WTC11 (cell line): ENCODE data around the gene SMYD3.

ENCODE experiments used
- AR ChIP-seq: fragments of 250-450 bp; sonication (Bioruptor Pico); IDR thresholded peaks from 2 replicates; pipeline ENCODE4 v1.9.0; 2021; ENCODE audit warnings: mild to moderate bottlenecking
- CTCF ChIP-seq: fragments of 200-600 bp; IDR thresholded peaks from 2 replicates; pipeline ENCODE4 v1.8.0; 2022; ENCODE audit warnings: antibody characterized with exemption
- FOXP1 ChIP-seq: sonication (generic); formaldehyde crosslinking; IDR thresholded peaks from 2 replicates; pipeline ENCODE4 v1.8.0; 2022; ENCODE audit warnings: missing genetic modification reagents, mild to moderate bottlenecking, moderate library complexity, borderline replicate concordance
- HMGXB4 ChIP-seq: sonication (generic); formaldehyde crosslinking; IDR thresholded peaks from 2 replicates; pipeline ENCODE4 v1.8.1; 2023; ENCODE audit warnings: mild to moderate bottlenecking, moderate library complexity, missing genetic modification reagents
- IRF2 ChIP-seq: sonication (generic); formaldehyde crosslinking; IDR thresholded peaks from 2 replicates; pipeline ENCODE4 v1.8.0; 2022; ENCODE audit warnings: low read depth, missing genetic modification reagents, borderline replicate concordance
- JUN ChIP-seq: sonication (generic); formaldehyde crosslinking; IDR thresholded peaks from 2 replicates; pipeline ENCODE4 v1.8.0; 2023; ENCODE audit warnings: mild to moderate bottlenecking, missing genetic modification reagents
- NR1H2 ChIP-seq: sonication (generic); formaldehyde crosslinking; IDR thresholded peaks from 2 replicates; pipeline ENCODE4 v1.9.0; 2021; ENCODE audit warnings: mild to moderate bottlenecking, moderate library complexity, missing genetic modification reagents
- PRRX2 ChIP-seq: fragments of 250-450 bp; sonication (Bioruptor Pico); IDR thresholded peaks from 2 replicates; pipeline ENCODE4 v1.8.0; 2021; ENCODE audit warnings: mild to moderate bottlenecking
- ZNF263 ChIP-seq: sonication (generic); formaldehyde crosslinking; IDR thresholded peaks from 2 replicates; pipeline ENCODE4 v1.8.1; 2022; ENCODE audit warnings: low read depth, mild to moderate bottlenecking, moderate library complexity, missing genetic modification reagents
- ZNF423 ChIP-seq: fragments of 250-450 bp; sonication (Bioruptor Pico); IDR thresholded peaks from 2 replicates; pipeline ENCODE4 v2.1.2; 2022; ENCODE audit warnings: mild to moderate bottlenecking, moderate library complexity

- TF ChIP-seq CTCF = no peak
- no peak for TF ChIP-seq FOXP1 (CRISPR knock-in tag)
- TF ChIP-seq NR1H2 (CRISPR knock-in tag) = no peak
- no peak for TF ChIP-seq AR (CRISPR knock-in tag)
- TF ChIP-seq ZNF263 = no peak
- no peak for TF ChIP-seq PRRX2 (CRISPR knock-in tag)
- no peak for TF ChIP-seq HMGXB4 (CRISPR knock-in tag)
- TF ChIP-seq ZNF423 = no peak
- no peak for TF ChIP-seq JUN (CRISPR knock-in tag)
- TF ChIP-seq IRF2 = no peak
Measured at GRCh38 chr1:246001142-246001836, 505.8 kb downstream of the SMYD3 start.
